ENCODE measurements around the gene TNIP2. TPM values are rescaled to one million over a fixed set of nuclear protein-coding genes. Genes with fewer than 3 reads are reported as not detected.
"Not testable (repeated sequence)": the region's sequence is repeated elsewhere in the genome, so short reads cannot be mapped to it uniquely, and the experiment has no call there.

Gene TNIP2
- total RNA-seq, 1 experiment from 2014 or later: 60.8 TPM

GRCh38 chr4:2732526-2732925 lies 23.6 kb downstream of the TNIP2 start:
- in situ Hi-C loops (cut with HindIII; ENCODE audit: low pct_unique_long_range_greater_than_20kb, low sequenced_read_pairs): no loop called here
- DNase-seq (ENCODE audit: low read depth): no peak

- in situ Hi-C loops (cut with HindIII; ENCODE audit: low pct_unique_long_range_greater_than_20kb, low sequenced_read_pairs): no loop called here
- DNase-seq (ENCODE audit: low read depth): no peak
These were observed 24.2 kb downstream of the TNIP2 start for GRCh38 chr4:2731907-2732317.

GRCh38 chr4:2729533-2729875 lies 26.6 kb downstream of the TNIP2 start:
- in situ Hi-C loops (cut with HindIII; ENCODE audit: low pct_unique_long_range_greater_than_20kb, low sequenced_read_pairs): no loop called here

GRCh38 chr4:2728806-2729532 lies 27.2 kb downstream of the TNIP2 start:
- no peak for DNase-seq (ENCODE audit: low read depth)
- in situ Hi-C loops (cut with HindIII; ENCODE audit: low pct_unique_long_range_greater_than_20kb, low sequenced_read_pairs): no loop called here

More at GRCh38 chr4:2729533-2729875, 26.6 kb downstream of the TNIP2 start:
- DNase-seq (ENCODE audit: low read depth): no peak

GRCh38 chr4:2728221-2728620 lies 27.9 kb downstream of the TNIP2 start:
- no peak for DNase-seq (ENCODE audit: low read depth)
- in situ Hi-C loops (cut with HindIII; ENCODE audit: low pct_unique_long_range_greater_than_20kb, low sequenced_read_pairs): no loop called here

GRCh38 chr4:2726881-2727280 lies 29.3 kb downstream of the TNIP2 start:
- in situ Hi-C loops (cut with HindIII; ENCODE audit: low pct_unique_long_range_greater_than_20kb, low sequenced_read_pairs); DNase-seq (ENCODE audit: low read depth): not testable (repeated sequence)

GRCh38 chr4:2725380-2725779 lies 30.8 kb downstream of the TNIP2 start:
- in situ Hi-C loops (cut with HindIII; ENCODE audit: low pct_unique_long_range_greater_than_20kb, low sequenced_read_pairs): no loop called here
- no peak for DNase-seq (ENCODE audit: low read depth)

- no peak for DNase-seq (ENCODE audit: low read depth)
- in situ Hi-C loops (cut with HindIII; ENCODE audit: low pct_unique_long_range_greater_than_20kb, low sequenced_read_pairs): no loop called here
These were observed 32.4 kb downstream of the TNIP2 start for GRCh38 chr4:2723751-2724150.

GRCh38 chr4:2722033-2722432 lies 34.1 kb downstream of the TNIP2 start:
- DNase-seq (ENCODE audit: low read depth): no peak
- in situ Hi-C loops (cut with HindIII; ENCODE audit: low pct_unique_long_range_greater_than_20kb, low sequenced_read_pairs): no loop called here

GRCh38 chr4:2721586-2721985 lies 34.5 kb downstream of the TNIP2 start:
- DNase-seq (ENCODE audit: low read depth): no peak
- in situ Hi-C loops (cut with HindIII; ENCODE audit: low pct_unique_long_range_greater_than_20kb, low sequenced_read_pairs): no loop called here

GRCh38 chr4:2716236-2716635 lies 39.9 kb downstream of the TNIP2 start:
- in situ Hi-C loops (cut with HindIII; ENCODE audit: low pct_unique_long_range_greater_than_20kb, low sequenced_read_pairs): no loop called here
- no peak for DNase-seq (ENCODE audit: low read depth)

GRCh38 chr4:2715426-2715825 lies 40.7 kb downstream of the TNIP2 start:
- no peak for DNase-seq (ENCODE audit: low read depth)
- in situ Hi-C loops (cut with HindIII; ENCODE audit: low pct_unique_long_range_greater_than_20kb, low sequenced_read_pairs): no loop called here

- in situ Hi-C loops (cut with HindIII; ENCODE audit: low pct_unique_long_range_greater_than_20kb, low sequenced_read_pairs): no loop called here
- DNase-seq (ENCODE audit: low read depth): no peak
These were observed 41.2 kb downstream of the TNIP2 start for GRCh38 chr4:2714918-2715317.

- DNase-seq (ENCODE audit: low read depth): no peak
- in situ Hi-C loops (cut with HindIII; ENCODE audit: low pct_unique_long_range_greater_than_20kb, low sequenced_read_pairs): no loop called here
These were observed 41.9 kb downstream of the TNIP2 start for GRCh38 chr4:2714061-2714770.

- in situ Hi-C loops (cut with HindIII; ENCODE audit: low pct_unique_long_range_greater_than_20kb, low sequenced_read_pairs): no loop called here
- no peak for DNase-seq (ENCODE audit: low read depth)
These were observed 42.8 kb downstream of the TNIP2 start for GRCh38 chr4:2713337-2713736.

- in situ Hi-C loops (cut with HindIII; ENCODE audit: low pct_unique_long_range_greater_than_20kb, low sequenced_read_pairs): no loop called here
- DNase-seq (ENCODE audit: low read depth): no peak
These were observed 43.8 kb downstream of the TNIP2 start for GRCh38 chr4:2712261-2712842.

- in situ Hi-C loops (cut with HindIII; ENCODE audit: low pct_unique_long_range_greater_than_20kb, low sequenced_read_pairs): no loop called here
- no peak for DNase-seq (ENCODE audit: low read depth)
These were observed 53.4 kb downstream of the TNIP2 start for GRCh38 chr4:2702770-2703169.

- in situ Hi-C loops (cut with HindIII; ENCODE audit: low pct_unique_long_range_greater_than_20kb, low sequenced_read_pairs): no loop called here
- no peak for DNase-seq (ENCODE audit: low read depth)
These were observed 53.8 kb downstream of the TNIP2 start for GRCh38 chr4:2702361-2702760.

GRCh38 chr4:2700031-2700430 lies 56.1 kb downstream of the TNIP2 start:
- DNase-seq (ENCODE audit: low read depth): no peak
- in situ Hi-C loops (cut with HindIII; ENCODE audit: low pct_unique_long_range_greater_than_20kb, low sequenced_read_pairs): no loop called here

GRCh38 chr4:2699534-2699933 lies 56.6 kb downstream of the TNIP2 start:
- in situ Hi-C loops (cut with HindIII; ENCODE audit: low pct_unique_long_range_greater_than_20kb, low sequenced_read_pairs): no loop called here
- DNase-seq (ENCODE audit: low read depth): no peak
